Stimulated activated naive B cell treated with anti-CD40 and anti-IgM and Interleukin-4, amounts not matched to agents 10 μg/mL and 1 μg/mL and 100 μg/mL, for 72 hours (primary cell): ENCODE data around the gene GTPBP1.

Experiments used
- ATAC-seq, 2 donors: fragments of 150-1000 bp; cut with Tn5 transposase; replicated peaks; 2 replicates each; pipeline ENCODE4 v1.10.0; 2021; ENCODE audit warnings: moderate library complexity in 1 of 2
- DNase-seq: peaks from one replicate; pipeline ENCODE4 v3.0.0; 2021
- H3K27ac Mint-ChIP-seq: one replicate; pipeline ENCODE4 v1.8.0; 2022; ENCODE audit warnings: mild to moderate bottlenecking, mixed read lengths
- H3K27me3 Mint-ChIP-seq, 2 donors: one replicate each; pipeline ENCODE4 v1.8.0; 2022; ENCODE audit warnings: mixed read lengths in 2 of 2
- H3K36me3 Mint-ChIP-seq, 2 donors: one replicate each; pipeline ENCODE4 v1.8.0; 2022; ENCODE audit warnings: mixed read lengths in 2 of 2, mild to moderate bottlenecking in 1 of 2
- H3K4me1 Mint-ChIP-seq, 2 donors: one replicate each; pipeline ENCODE4 v1.8.0; 2022; ENCODE audit warnings: mixed read lengths in 2 of 2, mild to moderate bottlenecking in 1 of 2
- H3K4me3 Mint-ChIP-seq, 2 donors: one replicate each; pipeline ENCODE4 v1.8.0; 2022; ENCODE audit warnings: mild to moderate bottlenecking in 2 of 2, mixed read lengths in 2 of 2, moderate library complexity in 1 of 2
- H3K9me3 Mint-ChIP-seq, 2 donors: one replicate each; pipeline ENCODE4 v1.8.0; 2022; ENCODE audit warnings: mixed read lengths in 2 of 2, mild to moderate bottlenecking in 1 of 2

GTPBP1 gene

GRCh38 chr22:38697425-38698089 is 8.2 kb upstream of the GTPBP1 start:
- no peaks in the 10 kb centered on the region for H3K9me3 Mint-ChIP-seq
- H3K36me3 Mint-ChIP-seq: peaks cover 27 to 43% of the 10 kb centered on the region in 2 donors

GRCh38 chr22:38698407-38699094 is 7.2 kb upstream of the GTPBP1 start:
- H3K36me3 Mint-ChIP-seq: peaks cover 22 to 37% of the 10 kb centered on the region in 2 donors
- H3K4me1 Mint-ChIP-seq: peaks cover 33 to 52% of the 10 kb centered on the region in 2 donors
- ATAC-seq (no peak), DNase-seq (no peak)
- H3K27ac Mint-ChIP-seq: no peak overlapping the region
- H3K4me3 Mint-ChIP-seq: peak overlapping the region; percentile 93 to 96
- H3K9me3 Mint-ChIP-seq: no peaks in the 10 kb centered on the region
- H3K27me3 Mint-ChIP-seq: no peaks in the 10 kb centered on the region

More at GRCh38 chr22:38697425-38698089, 8.2 kb upstream of the GTPBP1 start:
- Mint-ChIP-seq H3K4me1 (peaks cover 40 to 60% of the 10 kb centered on the region in 2 donors), H3K27ac (peak overlapping the region; percentile 20), H3K4me3 (peak overlapping the region; percentile 55 to 66), H3K27me3 (no peaks in the 10 kb centered on the region)
- no peak for ATAC-seq
- no peak for DNase-seq

- Mint-ChIP-seq H3K4me3 (peak overlapping the region; percentile 93 to 96), H3K27ac (no peak overlapping the region), H3K36me3 (peaks cover 20 to 35% of the 10 kb centered on the region in 2 donors), H3K27me3 (no peaks in the 10 kb centered on the region), H3K9me3 (no peaks in the 10 kb centered on the region), H3K4me1 (peaks cover 32 to 55% of the 10 kb centered on the region in 2 donors)
- ATAC-seq (no peak), DNase-seq (no peak)
Observed at GRCh38 chr22:38699143-38699542, 6.6 kb upstream of the GTPBP1 start.

GRCh38 chr22:38699784-38700183 is 6.0 kb upstream of the GTPBP1 start:
- H3K9me3 Mint-ChIP-seq: no peaks in the 10 kb centered on the region
- peaks cover 32 to 55% of the 10 kb centered on the region in 2 donors for H3K4me1 Mint-ChIP-seq
- H3K27me3 Mint-ChIP-seq: no peaks in the 10 kb centered on the region
- peaks cover 14 to 28% of the 10 kb centered on the region in 2 donors for H3K36me3 Mint-ChIP-seq
- peak overlapping the region; percentile 93 to 96 for H3K4me3 Mint-ChIP-seq
- H3K27ac Mint-ChIP-seq: no peak overlapping the region
- DNase-seq (no peak), ATAC-seq (no peak)

GRCh38 chr22:38700270-38700788 is 5.4 kb upstream of the GTPBP1 start:
- peaks cover 31 to 55% of the 10 kb centered on the region in 2 donors for H3K4me1 Mint-ChIP-seq
- peak overlapping the region; percentile 97 for H3K27ac Mint-ChIP-seq
- H3K27me3 Mint-ChIP-seq: no peaks in the 10 kb centered on the region
- no peaks in the 10 kb centered on the region for H3K9me3 Mint-ChIP-seq
- ATAC-seq (peak; percentile 18 to 21), DNase-seq (no peak)
- H3K4me3 Mint-ChIP-seq: peak overlapping the region; percentile 93 to 96
- H3K36me3 Mint-ChIP-seq: peaks cover 12 to 23% of the 10 kb centered on the region in 2 donors

GRCh38 chr22:38700789-38701628 is 4.7 kb upstream of the GTPBP1 start, which contains the start of gene JOSD1:
TSS of gene JOSD1 (minus strand) at chr22:38700943. CDS start at chr22:38699987, 956 bp downstream.
- Mint-ChIP-seq H3K36me3 (peaks cover 12 to 22% of the 10 kb centered on the region in 2 donors), H3K9me3 (no peaks in the 10 kb centered on the region), H3K4me3 (peak within 1 kb of the TSS; percentile 93 to 96), H3K27me3 (no peaks in the 10 kb centered on the region), H3K27ac (peak within 1 kb of the TSS; percentile 97), H3K4me1 (peaks cover 31 to 53% of the 10 kb centered on the region in 2 donors)
- peak; percentile 97 for DNase-seq
- peak; percentile 54 to 61 for ATAC-seq

- ATAC-seq (no peak), DNase-seq (no peak)
- Mint-ChIP-seq H3K9me3 (no peaks in the 10 kb centered on the region), H3K4me3 (peak overlapping the region; percentile 87 to 92), H3K27me3 (no peaks in the 10 kb centered on the region), H3K36me3 (peaks cover 1 to 21% of the 10 kb centered on the region in 2 donors), H3K27ac (peak overlapping the region; percentile 96), H3K4me1 (peaks cover 35 to 50% of the 10 kb centered on the region in 2 donors)
Observed at GRCh38 chr22:38704654-38705234, 1.0 kb upstream of the GTPBP1 start.

GRCh38 chr22:38706101-38706900 is 557 bp downstream of the GTPBP1 start:
- Mint-ChIP-seq H3K27ac (peak overlapping the region; percentile 92), H3K27me3 (no peaks in the 10 kb centered on the region), H3K36me3 (peaks cover 0 to 23% of the 10 kb centered on the region in 2 donors), H3K9me3 (no peaks in the 10 kb centered on the region), H3K4me3 (peak overlapping the region; percentile 87 to 92), H3K4me1 (peaks cover 40 to 56% of the 10 kb centered on the region in 2 donors)
- ATAC-seq (peak; percentile 1), DNase-seq (no peak)

GRCh38 chr22:38706901-38707195 is 1.1 kb downstream of the GTPBP1 start:
- H3K4me3 Mint-ChIP-seq: peak overlapping the region; percentile 87 to 92
- H3K4me1 Mint-ChIP-seq: peaks cover 40 to 60% of the 10 kb centered on the region in 2 donors

GRCh38 chr22:38707346-38707745 is 1.6 kb downstream of the GTPBP1 start:
- Mint-ChIP-seq H3K4me1 (peaks cover 44 to 65% of the 10 kb centered on the region in 2 donors), H3K36me3 (peaks cover 1 to 29% of the 10 kb centered on the region in 2 donors), H3K27ac (peak overlapping the region; percentile 92), H3K9me3 (no peaks in the 10 kb centered on the region), H3K27me3 (no peaks in the 10 kb centered on the region), H3K4me3 (peak overlapping the region; percentile 87 to 92)
- no peak for DNase-seq
- no peak for ATAC-seq

More at GRCh38 chr22:38706901-38707195, 1.1 kb downstream of the GTPBP1 start:
- DNase-seq: no peak
- peaks cover 0 to 24% of the 10 kb centered on the region in 2 donors for H3K36me3 Mint-ChIP-seq
- ATAC-seq: no peak
- H3K27ac Mint-ChIP-seq: peak overlapping the region; percentile 92
- H3K9me3 Mint-ChIP-seq: no peaks in the 10 kb centered on the region
- no peaks in the 10 kb centered on the region for H3K27me3 Mint-ChIP-seq

- peak overlapping the region; percentile 93 for H3K27ac Mint-ChIP-seq
- H3K4me1 Mint-ChIP-seq: peaks cover 48 to 69% of the 10 kb centered on the region in 2 donors
- H3K4me3 Mint-ChIP-seq: peak overlapping the region; percentile 87 to 92
- peaks cover 3 to 33% of the 10 kb centered on the region in 2 donors for H3K36me3 Mint-ChIP-seq
- ATAC-seq: no peak
- DNase-seq: no peak
- no peaks in the 10 kb centered on the region for H3K9me3 Mint-ChIP-seq
- no peaks in the 10 kb centered on the region for H3K27me3 Mint-ChIP-seq
Observed at GRCh38 chr22:38707984-38708383, 2.2 kb downstream of the GTPBP1 start.

- H3K4me3 Mint-ChIP-seq: peak overlapping the region; percentile 63 to 65
- peaks cover 56 to 75% of the 10 kb centered on the region in 2 donors for H3K4me1 Mint-ChIP-seq
- peaks cover 5 to 44% of the 10 kb centered on the region in 2 donors for H3K36me3 Mint-ChIP-seq
- H3K27ac Mint-ChIP-seq: peak overlapping the region; percentile 93
- ATAC-seq (no peak), DNase-seq (no peak)
- no peaks in the 10 kb centered on the region for H3K27me3 Mint-ChIP-seq
- H3K9me3 Mint-ChIP-seq: no peaks in the 10 kb centered on the region
Observed at GRCh38 chr22:38709306-38709705, 3.6 kb downstream of the GTPBP1 start.

- H3K9me3 Mint-ChIP-seq: no peaks in the 10 kb centered on the region
- no peak overlapping the region for H3K27ac Mint-ChIP-seq
- H3K27me3 Mint-ChIP-seq: no peaks in the 10 kb centered on the region
- no peak overlapping the region for H3K4me3 Mint-ChIP-seq
- peaks cover 5 to 53% of the 10 kb centered on the region in 2 donors for H3K36me3 Mint-ChIP-seq
- no peak for DNase-seq
- no peak for ATAC-seq
- H3K4me1 Mint-ChIP-seq: peaks cover 61 to 76% of the 10 kb centered on the region in 2 donors
Observed at GRCh38 chr22:38710351-38710750, 4.6 kb downstream of the GTPBP1 start.
